ENCODE data around the gene SV2C. TPM values are rescaled to one million over a fixed set of nuclear protein-coding genes. Genes with fewer than 3 reads are reported as not detected.
A peak's percentile ranks its signal among the peaks of the same experiment; 100 is the strongest.

The SV2C gene
- total RNA-seq, 1 experiment from 2014 or later = not detected

DNA sequence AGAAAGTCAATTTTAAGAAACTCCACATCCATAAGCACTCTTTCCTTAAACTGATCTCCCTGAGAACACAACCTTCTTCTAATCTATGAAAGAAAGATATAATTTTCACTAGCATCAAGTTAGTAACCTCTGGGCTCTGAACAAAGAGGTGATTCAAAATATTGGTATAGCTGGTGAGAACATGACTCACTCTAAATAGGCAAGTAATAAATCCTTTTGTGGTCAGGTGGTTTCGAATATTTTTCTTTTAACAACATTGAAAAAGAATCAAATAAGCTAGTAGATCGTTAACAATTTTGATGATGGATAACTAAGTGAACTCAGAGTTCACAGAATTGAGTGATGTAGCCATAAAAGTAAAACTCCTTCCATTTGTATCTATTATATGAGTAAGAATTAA, 169.3 kb downstream of the SV2C start:
- Histone ChIP-seq H2AFZ (ENCODE audit: low read depth, low read length, poor library complexity, severe bottlenecking) (no peak overlapping the region), H3K4me3 (replicated peaks in 1 of 2; ENCODE audit: low read depth in 1 of 2, low read length in 2 of 2) (no peak overlapping the region), H3K4me1 (ENCODE audit: control insufficient read depth in 1 of 2, insufficient read depth in 2 of 2, low read length in 2 of 2) (peaks cover 0 to 15% of the 10 kb centered on the region in 2 experiments; a peak in 2 of 4 replicates), H4K20me1 (ENCODE audit: insufficient read depth) (no peaks in the 10 kb centered on the region), H3K36me3 (ENCODE audit: control insufficient read depth in 1 of 2, insufficient read depth in 2 of 2, low read length in 2 of 2) (no peaks in the 10 kb centered on the region), H3K9ac (ENCODE audit: low read length) (no peak overlapping the region), H3K79me2 (ENCODE audit: insufficient read depth, low read length) (no peaks in the 10 kb centered on the region), H3K9me3 (ENCODE audit: control insufficient read depth in 1 of 2, insufficient read depth in 1 of 2, low read depth in 1 of 2, low read length in 2 of 2) (no peaks in the 10 kb centered on the region), H3K27me3 (ENCODE audit: insufficient read depth, low read length) (peaks cover 8% of the 10 kb centered on the region; the same call in 1 of the 2 replicates), H3K4me2 (ENCODE audit: low read length) (peak overlapping the region; percentile 35; the same call in 1 of the 2 replicates), H3K27ac (ENCODE audit: low read depth, low read length) (no peak overlapping the region), H3K9me2 (ENCODE audit: insufficient read depth) (no peaks in the 10 kb centered on the region)
- POLR2A ChIA-PET = no interaction called here
- DNase-seq (ENCODE audit: low read depth, low spot score) (no peak), ATAC-seq (no peak; the same call in 1 of the 2 replicates)
- RAD21 ChIA-PET (ENCODE audit: low non-redundant PET in 1 of 2, low total read pairs in 2 of 2, uncharacterized antibody in 2 of 2, unreplicated experiment in 2 of 2) = no interaction called here
- CTCF ChIA-PET = no interaction called here
- intact Hi-C loops (cut with micrococcal nuclease) = loop anchor here (10.0 kb wide), 3 partner anchors 988 to 1578 kb away; partner anchors contain the start of gene GCNT4
- no TSS peak for BruUV-seq (replicated peaks)
- TF ChIP-seq ELF1 (IDR thresholded peaks at IDR 0.05; ENCODE audit: borderline replicate concordance, low read depth) (no peak), JUND (IDR thresholded peaks at IDR 0.05) (0 out of 2 replicates have a peak, but pooled peaks have one; percentile 24)

DNA sequence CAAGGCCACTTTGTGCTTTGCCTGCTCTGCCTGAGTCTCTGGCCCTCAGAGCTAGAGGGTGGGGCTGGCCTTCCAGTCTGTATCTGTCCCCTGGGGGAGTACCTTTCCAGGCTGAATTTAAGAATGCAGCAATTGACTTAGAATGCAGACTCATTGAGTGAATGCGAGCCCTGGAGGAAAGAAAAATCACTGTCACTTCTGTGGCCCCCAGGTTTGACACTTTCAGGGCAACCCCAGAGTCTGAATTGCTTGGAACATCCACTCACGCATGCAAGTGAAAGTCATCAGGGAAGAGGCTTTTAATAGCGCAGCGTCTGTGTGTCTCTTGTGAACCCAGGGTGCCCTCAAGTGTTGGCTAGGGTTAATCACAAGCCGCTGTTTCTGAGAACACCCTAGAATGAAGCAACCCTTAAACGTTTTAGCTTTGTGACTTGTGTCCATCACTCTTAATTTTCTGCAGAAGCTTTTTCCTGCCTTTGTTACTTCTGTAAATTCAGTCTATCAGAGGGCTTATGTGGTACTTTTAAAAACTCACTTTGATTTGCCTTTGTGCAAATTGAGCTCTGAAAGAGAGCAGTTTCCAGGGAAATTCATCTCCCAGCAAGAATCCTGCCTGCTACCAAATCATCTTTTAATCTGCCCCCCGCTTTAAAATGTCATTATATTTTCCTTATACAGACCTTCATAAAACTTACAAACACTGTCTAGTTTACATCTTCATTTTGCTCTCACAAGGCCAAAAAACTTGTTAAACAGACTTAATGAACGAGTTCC, 173.1 kb downstream of the SV2C start:
- Histone ChIP-seq H3K9me2 (ENCODE audit: insufficient read depth) (no peaks in the 10 kb centered on the region), H3K4me3 (replicated peaks in 1 of 2; ENCODE audit: low read depth in 1 of 2, low read length in 2 of 2) (peak overlapping the region in 1 of 2 experiments; percentile 22; a peak in 1 of 4 replicates), H2AFZ (ENCODE audit: low read depth, low read length, poor library complexity, severe bottlenecking) (no peak overlapping the region), H3K4me2 (ENCODE audit: low read length) (peak overlapping the region; percentile 56), H3K4me1 (ENCODE audit: control insufficient read depth in 1 of 2, insufficient read depth in 2 of 2, low read length in 2 of 2) (peaks cover 0 to 15% of the 10 kb centered on the region in 2 experiments; a peak in 2 of 4 replicates), H3K9ac (ENCODE audit: low read length) (no peak overlapping the region), H3K79me2 (ENCODE audit: insufficient read depth, low read length) (no peaks in the 10 kb centered on the region), H3K27me3 (ENCODE audit: insufficient read depth, low read length) (no peaks in the 10 kb centered on the region), H4K20me1 (ENCODE audit: insufficient read depth) (no peaks in the 10 kb centered on the region), H3K27ac (ENCODE audit: low read depth, low read length) (no peak overlapping the region), H3K9me3 (ENCODE audit: control insufficient read depth in 1 of 2, insufficient read depth in 1 of 2, low read depth in 1 of 2, low read length in 2 of 2) (no peaks in the 10 kb centered on the region), H3K36me3 (ENCODE audit: control insufficient read depth in 1 of 2, insufficient read depth in 2 of 2, low read length in 2 of 2) (no peaks in the 10 kb centered on the region)
- intact Hi-C loops (cut with micrococcal nuclease) = loop anchor here (1.0 to 10.0 kb wide), 9 partner anchors 109 to 1582 kb away; partner anchors contain the start of gene GCNT4
- POLR2A ChIA-PET = no interaction called here
- ATAC-seq = peak; percentile 98
- RAD21 ChIA-PET (ENCODE audit: low non-redundant PET in 1 of 2, low total read pairs in 2 of 2, uncharacterized antibody in 2 of 2, unreplicated experiment in 2 of 2) = interaction anchor here in 1 of 2 experiments (0.9 kb wide), 1 partner anchor 520 kb away, joined by 3 read pairs; no protein-coding TSS in a partner anchor
- peak; percentile 52 for DNase-seq (ENCODE audit: low read depth, low spot score)
- CTCF ChIA-PET = interaction anchor here (0.6 to 1.6 kb wide), 12 partner anchors 16 to 1329 kb away, joined by 3 to 8 read pairs (median 4); no protein-coding TSS in a partner anchor
- BruUV-seq (replicated peaks) = no TSS peak
- TF ChIP-seq POLR2A (IDR thresholded peaks at IDR 0.05; ENCODE audit: borderline replicate concordance, extremely low read depth, insufficient read depth, insufficient read length) (no peak), SRF (IDR thresholded peaks at IDR 0.05; ENCODE audit: low read depth) (no peak), ZFX (IDR thresholded peaks at IDR 0.05) (no peak), RAD21 (IDR thresholded peaks at IDR 0.05; ENCODE audit: low read depth) (peak; percentile 89)
- TF ChIP-seq, protein P1, sequence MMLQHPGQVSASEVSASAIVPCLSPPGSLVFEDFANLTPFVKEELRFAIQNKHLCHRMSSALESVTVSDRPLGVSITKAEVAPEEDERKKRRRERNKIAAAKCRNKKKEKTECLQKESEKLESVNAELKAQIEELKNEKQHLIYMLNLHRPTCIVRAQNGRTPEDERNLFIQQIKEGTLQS (IDR thresholded peaks at IDR 0.05) = no peak
- TF ChIP-seq, protein P2, sequence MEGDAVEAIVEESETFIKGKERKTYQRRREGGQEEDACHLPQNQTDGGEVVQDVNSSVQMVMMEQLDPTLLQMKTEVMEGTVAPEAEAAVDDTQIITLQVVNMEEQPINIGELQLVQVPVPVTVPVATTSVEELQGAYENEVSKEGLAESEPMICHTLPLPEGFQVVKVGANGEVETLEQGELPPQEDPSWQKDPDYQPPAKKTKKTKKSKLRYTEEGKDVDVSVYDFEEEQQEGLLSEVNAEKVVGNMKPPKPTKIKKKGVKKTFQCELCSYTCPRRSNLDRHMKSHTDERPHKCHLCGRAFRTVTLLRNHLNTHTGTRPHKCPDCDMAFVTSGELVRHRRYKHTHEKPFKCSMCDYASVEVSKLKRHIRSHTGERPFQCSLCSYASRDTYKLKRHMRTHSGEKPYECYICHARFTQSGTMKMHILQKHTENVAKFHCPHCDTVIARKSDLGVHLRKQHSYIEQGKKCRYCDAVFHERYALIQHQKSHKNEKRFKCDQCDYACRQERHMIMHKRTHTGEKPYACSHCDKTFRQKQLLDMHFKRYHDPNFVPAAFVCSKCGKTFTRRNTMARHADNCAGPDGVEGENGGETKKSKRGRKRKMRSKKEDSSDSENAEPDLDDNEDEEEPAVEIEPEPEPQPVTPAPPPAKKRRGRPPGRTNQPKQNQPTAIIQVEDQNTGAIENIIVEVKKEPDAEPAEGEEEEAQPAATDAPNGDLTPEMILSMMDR (IDR thresholded peaks at IDR 0.05 in 2 of 3, conservative IDR thresholded peaks at IDR 0.05 in 1 of 3; ENCODE audit: borderline replicate concordance in 1 of 3, insufficient read depth in 1 of 3, low read depth in 2 of 3, low read length in 2 of 3) = peak; percentile 56 to 74 (median 59); a peak in 5 of 6 replicates
- TF ChIP-seq, protein P3, sequence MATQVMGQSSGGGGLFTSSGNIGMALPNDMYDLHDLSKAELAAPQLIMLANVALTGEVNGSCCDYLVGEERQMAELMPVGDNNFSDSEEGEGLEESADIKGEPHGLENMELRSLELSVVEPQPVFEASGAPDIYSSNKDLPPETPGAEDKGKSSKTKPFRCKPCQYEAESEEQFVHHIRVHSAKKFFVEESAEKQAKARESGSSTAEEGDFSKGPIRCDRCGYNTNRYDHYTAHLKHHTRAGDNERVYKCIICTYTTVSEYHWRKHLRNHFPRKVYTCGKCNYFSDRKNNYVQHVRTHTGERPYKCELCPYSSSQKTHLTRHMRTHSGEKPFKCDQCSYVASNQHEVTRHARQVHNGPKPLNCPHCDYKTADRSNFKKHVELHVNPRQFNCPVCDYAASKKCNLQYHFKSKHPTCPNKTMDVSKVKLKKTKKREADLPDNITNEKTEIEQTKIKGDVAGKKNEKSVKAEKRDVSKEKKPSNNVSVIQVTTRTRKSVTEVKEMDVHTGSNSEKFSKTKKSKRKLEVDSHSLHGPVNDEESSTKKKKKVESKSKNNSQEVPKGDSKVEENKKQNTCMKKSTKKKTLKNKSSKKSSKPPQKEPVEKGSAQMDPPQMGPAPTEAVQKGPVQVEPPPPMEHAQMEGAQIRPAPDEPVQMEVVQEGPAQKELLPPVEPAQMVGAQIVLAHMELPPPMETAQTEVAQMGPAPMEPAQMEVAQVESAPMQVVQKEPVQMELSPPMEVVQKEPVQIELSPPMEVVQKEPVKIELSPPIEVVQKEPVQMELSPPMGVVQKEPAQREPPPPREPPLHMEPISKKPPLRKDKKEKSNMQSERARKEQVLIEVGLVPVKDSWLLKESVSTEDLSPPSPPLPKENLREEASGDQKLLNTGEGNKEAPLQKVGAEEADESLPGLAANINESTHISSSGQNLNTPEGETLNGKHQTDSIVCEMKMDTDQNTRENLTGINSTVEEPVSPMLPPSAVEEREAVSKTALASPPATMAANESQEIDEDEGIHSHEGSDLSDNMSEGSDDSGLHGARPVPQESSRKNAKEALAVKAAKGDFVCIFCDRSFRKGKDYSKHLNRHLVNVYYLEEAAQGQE (IDR thresholded peaks at IDR 0.05; ENCODE audit: low read depth) = no peak
- TF ChIP-seq, protein P4, sequence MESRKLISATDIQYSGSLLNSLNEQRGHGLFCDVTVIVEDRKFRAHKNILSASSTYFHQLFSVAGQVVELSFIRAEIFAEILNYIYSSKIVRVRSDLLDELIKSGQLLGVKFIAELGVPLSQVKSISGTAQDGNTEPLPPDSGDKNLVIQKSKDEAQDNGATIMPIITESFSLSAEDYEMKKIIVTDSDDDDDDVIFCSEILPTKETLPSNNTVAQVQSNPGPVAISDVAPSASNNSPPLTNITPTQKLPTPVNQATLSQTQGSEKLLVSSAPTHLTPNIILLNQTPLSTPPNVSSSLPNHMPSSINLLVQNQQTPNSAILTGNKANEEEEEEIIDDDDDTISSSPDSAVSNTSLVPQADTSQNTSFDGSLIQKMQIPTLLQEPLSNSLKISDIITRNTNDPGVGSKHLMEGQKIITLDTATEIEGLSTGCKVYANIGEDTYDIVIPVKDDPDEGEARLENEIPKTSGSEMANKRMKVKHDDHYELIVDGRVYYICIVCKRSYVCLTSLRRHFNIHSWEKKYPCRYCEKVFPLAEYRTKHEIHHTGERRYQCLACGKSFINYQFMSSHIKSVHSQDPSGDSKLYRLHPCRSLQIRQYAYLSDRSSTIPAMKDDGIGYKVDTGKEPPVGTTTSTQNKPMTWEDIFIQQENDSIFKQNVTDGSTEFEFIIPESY (IDR thresholded peaks at IDR 0.05; ENCODE audit: extremely low read depth, insufficient replicate concordance, low read length) = no peak

Data from HCT116 (cell line).